Amygdala (tissue), 56 donors: Measurements from ENCODE around the gene NEK10.
"Not testable (repeated sequence)": the region's sequence is repeated elsewhere in the genome, so short reads cannot be mapped to it uniquely, and the experiment has no call there.

ENCODE experiments used
- DNase-seq, 56 donors: peaks; one replicate each; lab custom pipeline; 2025; lab: John Stamatoyannopoulos, UW

Gene NEK10

GRCh38 chr3:27353221-27353620, 16.0 kb downstream of the NEK10 start:
- DNase-seq, result no peak

GRCh38 chr3:27352047-27352446, 17.1 kb downstream of the NEK10 start:
- no peak for DNase-seq

- DNase-seq, result no peak
Measured at GRCh38 chr3:27349832-27350231, 19.4 kb downstream of the NEK10 start.

GRCh38 chr3:27345959-27346865, 23.0 kb downstream of the NEK10 start:
- no peak for DNase-seq

GRCh38 chr3:27345493-27345892, 23.7 kb downstream of the NEK10 start:
- no peak for DNase-seq

- DNase-seq, result no peak
Measured at GRCh38 chr3:27345045-27345444, 24.1 kb downstream of the NEK10 start.

- no peak for DNase-seq
Measured at GRCh38 chr3:27344192-27344591, 25.0 kb downstream of the NEK10 start.

GRCh38 chr3:27342267-27342666, 26.9 kb downstream of the NEK10 start:
- DNase-seq, result no peak

GRCh38 chr3:27340534-27340933, 28.6 kb downstream of the NEK10 start:
- DNase-seq, result no peak

- DNase-seq, result no peak
Measured at GRCh38 chr3:27335571-27335970, 33.6 kb downstream of the NEK10 start.

- no peak for DNase-seq
Measured at GRCh38 chr3:27333843-27334242, 35.3 kb downstream of the NEK10 start.

- DNase-seq, result not testable (repeated sequence)
Measured at GRCh38 chr3:27328982-27329762, 40.0 kb downstream of the NEK10 start.

- DNase-seq, result no peak
Measured at GRCh38 chr3:27326629-27327545, 42.3 kb downstream of the NEK10 start.

GRCh38 chr3:27326202-27326601, 43.0 kb downstream of the NEK10 start:
- DNase-seq, result no peak

GRCh38 chr3:27325419-27325818, 43.8 kb downstream of the NEK10 start:
- DNase-seq, result no peak

GRCh38 chr3:27324686-27325085, 44.5 kb downstream of the NEK10 start:
- DNase-seq, result no peak

- DNase-seq, result no peak
Measured at GRCh38 chr3:27323087-27323570, 46.1 kb downstream of the NEK10 start.

- DNase-seq, result no peak
Measured at GRCh38 chr3:27322634-27323033, 46.5 kb downstream of the NEK10 start.

- DNase-seq, result no peak
Measured at GRCh38 chr3:27319847-27320526, 49.2 kb downstream of the NEK10 start.

GRCh38 chr3:27319304-27319703, 49.9 kb downstream of the NEK10 start:
- no peak for DNase-seq
